K562 (cell line): ENCODE measurements around the gene LAPTM4A. TPM values are rescaled to one million over a fixed set of nuclear protein-coding genes. Genes with fewer than 3 reads are reported as not detected.

Source experiments
- C11orf30 ChIP-seq: fragments of 450-650 bp; IDR thresholded peaks from 2 replicates; pipeline ENCODE4 v1.6.1; 2016; ENCODE audit warnings: low read depth, mild to moderate bottlenecking
- CBX1 ChIP-seq: sonication (generic); IDR thresholded peaks from 2 replicates; pipeline ENCODE4 v1.6.1; 2016; ENCODE audit warnings: antibody characterized with exemption, low read depth, mild to moderate bottlenecking
- CCNT2 ChIP-seq: IDR thresholded peaks from 2 replicates; pipeline ENCODE4 v1.6.1; 2011; ENCODE audit warnings: borderline replicate concordance, low read depth, mild to moderate bottlenecking, moderate library complexity, mixed read lengths, low read length; ENCODE audit not compliant: insufficient read length; ENCODE audit errors: extremely low read depth
- CREB1 ChIP-seq, 2 experiments: sonication (generic) in 1 of 2; formaldehyde crosslinking in 1 of 2; IDR thresholded peaks; 2 replicates each; pipeline versions ENCODE4 v1.6.1 to v1.8.0; 2012 to 2022; ENCODE audit warnings: inconsistent platforms in 1 of 2, mild to moderate bottlenecking in 1 of 2, missing genetic modification reagents in 1 of 2, moderate library complexity in 1 of 2
- FOXJ2 ChIP-seq: fragments of 200-800 bp; sonication (Bioruptor generic); IDR thresholded peaks from 2 replicates; pipeline ENCODE4 v1.6.1; 2016; ENCODE audit warnings: missing genetic modification characterization, missing compliant biosample characterization
- GATA2 ChIP-seq: sonication (generic); formaldehyde crosslinking; IDR thresholded peaks from 2 replicates; pipeline ENCODE4 v1.4.0; 2020; ENCODE audit warnings: mild to moderate bottlenecking, missing genetic modification reagents
- NFXL1 ChIP-seq: fragments of 450-650 bp; formaldehyde crosslinking; IDR thresholded peaks from 2 replicates; pipeline ENCODE4 v1.4.0; 2021; ENCODE audit warnings: mild to moderate bottlenecking
- NR3C1 ChIP-seq: sonication (generic); formaldehyde crosslinking; IDR thresholded peaks from 2 replicates; pipeline ENCODE4 v1.8.1; 2022; ENCODE audit warnings: missing genetic modification reagents
- POLR2G ChIP-seq: fragments of 200-400 bp; formaldehyde crosslinking; IDR thresholded peaks from 2 replicates; pipeline ENCODE4 v1.6.1; 2017; ENCODE audit warnings: low read depth, mild to moderate bottlenecking, antibody characterized with exemption, low read length, moderate library complexity
- STAT5B ChIP-seq: fragments of 250-450 bp; sonication (Bioruptor Pico); IDR thresholded peaks from 2 replicates; pipeline ENCODE4 v1.8.0; 2021; ENCODE audit warnings: mild to moderate bottlenecking, inconsistent platforms
- SUPT5H ChIP-seq: fragments of 450-650 bp; IDR thresholded peaks from 2 replicates; pipeline ENCODE4 v1.6.1; 2016
- ZC3H8 ChIP-seq: fragments of 450-650 bp; IDR thresholded peaks from 2 replicates; pipeline ENCODE4 v1.6.1; 2017
- ZNF79 ChIP-seq: fragments of 250-450 bp; sonication (Bioruptor Pico); IDR thresholded peaks from 2 replicates; pipeline ENCODE4 v1.4.0; 2020; ENCODE audit warnings: low read depth, mild to moderate bottlenecking, moderate library complexity
- polyA plus RNA-seq, 8 experiments: library from polyadenylated mRNA; depleted of rRNA in 4 of 8; stranded (reverse) in 5 of 8; unstranded in 3 of 8; fragments of >200 nt; fragmentation: Nextera tagmentation in 2 of 8; fragmentation: Illumina TruSeq in 1 of 8; extraction: Ambion mirVana in 2 of 8; extraction: Trizol in 1 of 8; gene quantifications; 2 replicates each; pipeline versions ENCODE4 v1.2.1 to v1.2.3, GENCODE V29; 2011 to 2014; ENCODE audit warnings: inconsistent platforms in 1 of 8, missing spikeins in 1 of 8
- total RNA-seq, 7 experiments: library from RNA; depleted of rRNA in 6 of 7; stranded (reverse); fragments of >200 nt in 6 of 7; fragmentation: Illumina TruSeq in 2 of 7; extraction: Trizol in 2 of 7; gene quantifications; 2 replicates each; pipeline versions ENCODE4 v1.2.1 to v1.2.3, GENCODE V29; 2011 to 2021; ENCODE audit warnings: low replicate concordance in 1 of 7
- TF ChIP-seq, protein P1 (sequence below): sonication (generic); formaldehyde crosslinking; IDR thresholded peaks from 2 replicates; pipeline ENCODE4 v1.5.0; 2020; ENCODE audit warnings: missing genetic modification reagents
- TF ChIP-seq, protein P2 (sequence below): fragments of 250-450 bp; sonication (Bioruptor Pico); IDR thresholded peaks from 2 replicates; pipeline ENCODE4 v1.9.0; 2021; ENCODE audit warnings: mild to moderate bottlenecking
- TF ChIP-seq, protein P3 (sequence below), 3 experiments: fragments of 200-800 bp in 1 of 3; fragments of 250-450 bp in 1 of 3; fragments of 450-650 bp in 1 of 3; sonication (Bioruptor Pico) in 1 of 3; sonication (Bioruptor generic) in 1 of 3; formaldehyde crosslinking in 1 of 3; IDR thresholded peaks; 2 replicates each; pipeline versions ENCODE4 v1.6.1 to v1.8.0; 2016 to 2022; ENCODE audit warnings: mild to moderate bottlenecking in 2 of 3, missing genetic modification characterization in 2 of 3, missing compliant biosample characterization in 1 of 3, moderate library complexity in 1 of 3
- TF ChIP-seq, protein P4 (sequence below): sonication (generic); formaldehyde crosslinking; IDR thresholded peaks from 2 replicates; pipeline ENCODE4 v1.8.1; 2022; ENCODE audit warnings: missing genetic modification reagents

LAPTM4A gene
- total and polyA plus RNA-seq, 9 of the 15 experiments (the other 6 are each of a cell fraction or from before 2014, with no cell fraction given) = 13.4 to 157 (median 50.1) TPM

DNA sequence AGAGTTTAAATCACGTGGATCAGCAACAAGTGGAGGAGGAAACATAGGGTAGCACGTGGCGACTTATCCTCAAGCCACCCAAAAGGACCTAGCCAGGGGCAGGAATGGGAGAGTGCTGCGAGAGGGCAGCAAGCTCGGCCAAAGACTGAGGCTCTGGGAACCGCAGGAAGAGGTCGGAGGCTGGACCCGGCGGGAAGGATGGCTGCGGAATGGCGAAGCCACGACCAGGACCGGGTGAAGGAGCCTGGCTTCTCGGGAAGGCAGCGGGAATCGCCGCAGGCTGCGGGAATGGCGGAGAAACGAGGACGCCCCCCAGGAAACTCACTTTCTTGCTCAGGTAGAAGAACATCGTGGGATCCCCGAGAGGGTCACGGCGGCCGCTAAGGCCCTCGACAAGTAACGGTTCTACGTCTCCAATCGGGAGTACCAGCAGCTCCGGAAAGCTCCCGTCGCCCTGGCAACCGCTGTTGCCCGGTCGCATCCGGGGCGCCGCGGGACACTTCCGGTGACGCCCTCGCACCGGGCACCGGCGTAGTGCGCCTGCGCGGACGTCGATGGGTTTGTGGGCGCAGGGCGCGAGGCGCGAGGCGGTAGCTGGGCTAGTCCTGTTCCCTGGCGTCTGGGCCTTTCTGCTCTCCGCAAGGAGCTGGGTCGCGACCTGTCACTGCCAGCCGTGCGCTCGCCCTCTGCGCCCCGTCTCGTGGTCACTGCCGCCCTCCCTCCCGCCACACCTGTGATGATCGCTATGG is 61.6 kb downstream of the LAPTM4A start, which contains the start of gene WDR35 (continued):
- TF ChIP-seq C11orf30 (no peak), FOXJ2 (no peak), NR3C1 (CRISPR knock-in tag) (no peak), GATA2 (CRISPR knock-in tag) (no peak), ZC3H8 (no peak), NFXL1 (no peak), CBX1 (0 out of 2 replicates have a peak, but pooled peaks have one; percentile 47), CCNT2 (peak; percentile 35), SUPT5H (0 out of 2 replicates have a peak, but pooled peaks have one; percentile 16), CREB1 (IDR thresholded peaks at IDR 0.05) (no peak), CREB1 (CRISPR knock-in tag; IDR thresholded peaks at IDR 0.05) (peak; percentile 29; the same call in 1 of the 2 replicates), POLR2G (peak; percentile 64), STAT5B (CRISPR knock-in tag) (no peak), ZNF79 (CRISPR knock-in tag) (no peak)
- TF ChIP-seq, protein P1, sequence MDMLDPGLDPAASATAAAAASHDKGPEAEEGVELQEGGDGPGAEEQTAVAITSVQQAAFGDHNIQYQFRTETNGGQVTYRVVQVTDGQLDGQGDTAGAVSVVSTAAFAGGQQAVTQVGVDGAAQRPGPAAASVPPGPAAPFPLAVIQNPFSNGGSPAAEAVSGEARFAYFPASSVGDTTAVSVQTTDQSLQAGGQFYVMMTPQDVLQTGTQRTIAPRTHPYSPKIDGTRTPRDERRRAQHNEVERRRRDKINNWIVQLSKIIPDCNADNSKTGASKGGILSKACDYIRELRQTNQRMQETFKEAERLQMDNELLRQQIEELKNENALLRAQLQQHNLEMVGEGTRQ (CRISPR knock-in tag) = no peak
- TF ChIP-seq, protein P2, sequence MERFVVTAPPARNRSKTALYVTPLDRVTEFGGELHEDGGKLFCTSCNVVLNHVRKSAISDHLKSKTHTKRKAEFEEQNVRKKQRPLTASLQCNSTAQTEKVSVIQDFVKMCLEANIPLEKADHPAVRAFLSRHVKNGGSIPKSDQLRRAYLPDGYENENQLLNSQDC = no peak
- TF ChIP-seq, protein P3, sequence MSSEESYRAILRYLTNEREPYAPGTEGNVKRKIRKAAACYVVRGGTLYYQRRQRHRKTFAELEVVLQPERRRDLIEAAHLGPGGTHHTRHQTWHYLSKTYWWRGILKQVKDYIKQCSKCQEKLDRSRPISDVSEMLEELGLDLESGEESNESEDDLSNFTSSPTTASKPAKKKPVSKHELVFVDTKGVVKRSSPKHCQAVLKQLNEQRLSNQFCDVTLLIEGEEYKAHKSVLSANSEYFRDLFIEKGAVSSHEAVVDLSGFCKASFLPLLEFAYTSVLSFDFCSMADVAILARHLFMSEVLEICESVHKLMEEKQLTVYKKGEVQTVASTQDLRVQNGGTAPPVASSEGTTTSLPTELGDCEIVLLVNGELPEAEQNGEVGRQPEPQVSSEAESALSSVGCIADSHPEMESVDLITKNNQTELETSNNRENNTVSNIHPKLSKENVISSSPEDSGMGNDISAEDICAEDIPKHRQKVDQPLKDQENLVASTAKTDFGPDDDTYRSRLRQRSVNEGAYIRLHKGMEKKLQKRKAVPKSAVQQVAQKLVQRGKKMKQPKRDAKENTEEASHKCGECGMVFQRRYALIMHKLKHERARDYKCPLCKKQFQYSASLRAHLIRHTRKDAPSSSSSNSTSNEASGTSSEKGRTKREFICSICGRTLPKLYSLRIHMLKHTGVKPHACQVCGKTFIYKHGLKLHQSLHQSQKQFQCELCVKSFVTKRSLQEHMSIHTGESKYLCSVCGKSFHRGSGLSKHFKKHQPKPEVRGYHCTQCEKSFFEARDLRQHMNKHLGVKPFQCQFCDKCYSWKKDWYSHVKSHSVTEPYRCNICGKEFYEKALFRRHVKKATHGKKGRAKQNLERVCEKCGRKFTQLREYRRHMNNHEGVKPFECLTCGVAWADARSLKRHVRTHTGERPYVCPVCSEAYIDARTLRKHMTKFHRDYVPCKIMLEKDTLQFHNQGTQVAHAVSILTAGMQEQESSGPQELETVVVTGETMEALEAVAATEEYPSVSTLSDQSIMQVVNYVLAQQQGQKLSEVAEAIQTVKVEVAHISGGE (CRISPR knock-in tag; IDR thresholded peaks at IDR 0.05) = peak in 1 of 3 experiments; percentile 45; a peak in 1 of 6 replicates
- TF ChIP-seq, protein P4, sequence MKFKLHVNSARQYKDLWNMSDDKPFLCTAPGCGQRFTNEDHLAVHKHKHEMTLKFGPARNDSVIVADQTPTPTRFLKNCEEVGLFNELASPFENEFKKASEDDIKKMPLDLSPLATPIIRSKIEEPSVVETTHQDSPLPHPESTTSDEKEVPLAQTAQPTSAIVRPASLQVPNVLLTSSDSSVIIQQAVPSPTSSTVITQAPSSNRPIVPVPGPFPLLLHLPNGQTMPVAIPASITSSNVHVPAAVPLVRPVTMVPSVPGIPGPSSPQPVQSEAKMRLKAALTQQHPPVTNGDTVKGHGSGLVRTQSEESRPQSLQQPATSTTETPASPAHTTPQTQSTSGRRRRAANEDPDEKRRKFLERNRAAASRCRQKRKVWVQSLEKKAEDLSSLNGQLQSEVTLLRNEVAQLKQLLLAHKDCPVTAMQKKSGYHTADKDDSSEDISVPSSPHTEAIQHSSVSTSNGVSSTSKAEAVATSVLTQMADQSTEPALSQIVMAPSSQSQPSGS = no peak
